ENCODE results near the gene DUT.

DUT gene

GRCh38 chr15:48333540-48333939 lies 2.3 kb downstream of the DUT start:
- no peaks in the 10 kb centered on the region for H3K27me3 ChIP-seq (ENCODE audit: control insufficient read depth, insufficient read depth, low read length)
- H3K4me1 ChIP-seq (ENCODE audit: control insufficient read depth, insufficient read depth, low read length), result peaks cover 3% of the 10 kb centered on the region
- H3K9ac ChIP-seq (ENCODE audit: low read length), result no peak overlapping the region
- H3K36me3 ChIP-seq (ENCODE audit: control insufficient read depth, insufficient read depth, low read length), result peaks cover 9% of the 10 kb centered on the region
- no peak overlapping the region for H3K27ac ChIP-seq (ENCODE audit: low read depth, low read length)
- no peak overlapping the region for H3K4me3 ChIP-seq (ENCODE audit: low read length)

- Histone ChIP-seq H3K27me3 (ENCODE audit: control insufficient read depth, insufficient read depth, low read length) (no peaks in the 10 kb centered on the region), H3K4me1 (ENCODE audit: control insufficient read depth, insufficient read depth, low read length) (peaks cover 3% of the 10 kb centered on the region), H3K9ac (ENCODE audit: low read length) (no peak overlapping the region), H3K36me3 (ENCODE audit: control insufficient read depth, insufficient read depth, low read length) (peaks cover 9% of the 10 kb centered on the region), H3K4me3 (ENCODE audit: low read length) (no peak overlapping the region), H3K27ac (ENCODE audit: low read depth, low read length) (no peak overlapping the region)
Measured at GRCh38 chr15:48334260-48334659, 3.0 kb downstream of the DUT start.

- Histone ChIP-seq H3K27me3 (ENCODE audit: control insufficient read depth, insufficient read depth, low read length) (no peaks in the 10 kb centered on the region), H3K9ac (ENCODE audit: low read length) (no peak overlapping the region), H3K36me3 (ENCODE audit: control insufficient read depth, insufficient read depth, low read length) (peaks cover 9% of the 10 kb centered on the region), H3K4me3 (ENCODE audit: low read length) (no peak overlapping the region), H3K27ac (ENCODE audit: low read depth, low read length) (no peak overlapping the region), H3K4me1 (ENCODE audit: control insufficient read depth, insufficient read depth, low read length) (no peaks in the 10 kb centered on the region)
Measured at GRCh38 chr15:48336940-48337339, 5.7 kb downstream of the DUT start.

- Histone ChIP-seq H3K27ac (ENCODE audit: low read depth, low read length) (no peak overlapping the region), H3K4me1 (ENCODE audit: control insufficient read depth, insufficient read depth, low read length) (no peaks in the 10 kb centered on the region), H3K27me3 (ENCODE audit: control insufficient read depth, insufficient read depth, low read length) (no peaks in the 10 kb centered on the region), H3K4me3 (ENCODE audit: low read length) (no peak overlapping the region), H3K9ac (ENCODE audit: low read length) (no peak overlapping the region), H3K36me3 (ENCODE audit: control insufficient read depth, insufficient read depth, low read length) (peaks cover 9% of the 10 kb centered on the region)
Measured at GRCh38 chr15:48337607-48338006, 6.4 kb downstream of the DUT start.

GRCh38 chr15:48340111-48340510 lies 8.9 kb downstream of the DUT start:
- no peaks in the 10 kb centered on the region for H3K4me1 ChIP-seq (ENCODE audit: control insufficient read depth, insufficient read depth, low read length)
- no peaks in the 10 kb centered on the region for H3K27me3 ChIP-seq (ENCODE audit: control insufficient read depth, insufficient read depth, low read length)
- no peak overlapping the region for H3K27ac ChIP-seq (ENCODE audit: low read depth, low read length)
- H3K4me3 ChIP-seq (ENCODE audit: low read length), result no peak overlapping the region
- H3K9ac ChIP-seq (ENCODE audit: low read length), result no peak overlapping the region
- H3K36me3 ChIP-seq (ENCODE audit: control insufficient read depth, insufficient read depth, low read length), result peaks cover 9% of the 10 kb centered on the region

- H3K36me3 ChIP-seq (ENCODE audit: control insufficient read depth, insufficient read depth, low read length), result no peaks in the 10 kb centered on the region
- no peaks in the 10 kb centered on the region for H3K4me1 ChIP-seq (ENCODE audit: control insufficient read depth, insufficient read depth, low read length)
- no peak overlapping the region for H3K27ac ChIP-seq (ENCODE audit: low read depth, low read length)
- H3K4me3 ChIP-seq (ENCODE audit: low read length), result no peak overlapping the region
- no peaks in the 10 kb centered on the region for H3K27me3 ChIP-seq (ENCODE audit: control insufficient read depth, insufficient read depth, low read length)
- H3K9ac ChIP-seq (ENCODE audit: low read length), result no peak overlapping the region
Measured at GRCh38 chr15:48343865-48344264, 12.6 kb downstream of the DUT start.

- Histone ChIP-seq H3K27ac (ENCODE audit: low read depth, low read length) (no peak overlapping the region), H3K36me3 (ENCODE audit: control insufficient read depth, insufficient read depth, low read length) (no peaks in the 10 kb centered on the region), H3K27me3 (ENCODE audit: control insufficient read depth, insufficient read depth, low read length) (no peaks in the 10 kb centered on the region), H3K4me1 (ENCODE audit: control insufficient read depth, insufficient read depth, low read length) (no peaks in the 10 kb centered on the region), H3K4me3 (ENCODE audit: low read length) (no peak overlapping the region), H3K9ac (ENCODE audit: low read length) (no peak overlapping the region)
Measured at GRCh38 chr15:48345516-48345915, 14.3 kb downstream of the DUT start.

GRCh38 chr15:48352474-48353072 lies 21.3 kb downstream of the DUT start:
- H3K27me3 ChIP-seq (ENCODE audit: control insufficient read depth, insufficient read depth, low read length), result no peaks in the 10 kb centered on the region
- H3K36me3 ChIP-seq (ENCODE audit: control insufficient read depth, insufficient read depth, low read length), result no peaks in the 10 kb centered on the region
- H3K27ac ChIP-seq (ENCODE audit: low read depth, low read length), result no peak overlapping the region
- no peak overlapping the region for H3K9ac ChIP-seq (ENCODE audit: low read length)
- H3K4me1 ChIP-seq (ENCODE audit: control insufficient read depth, insufficient read depth, low read length), result no peaks in the 10 kb centered on the region
- H3K4me3 ChIP-seq (ENCODE audit: low read length), result no peak overlapping the region

GRCh38 chr15:48354694-48355303 lies 23.6 kb downstream of the DUT start:
- no peak overlapping the region for H3K27ac ChIP-seq (ENCODE audit: low read depth, low read length)
- H3K4me3 ChIP-seq (ENCODE audit: low read length), result no peak overlapping the region
- H3K27me3 ChIP-seq (ENCODE audit: control insufficient read depth, insufficient read depth, low read length), result no peaks in the 10 kb centered on the region
- no peaks in the 10 kb centered on the region for H3K4me1 ChIP-seq (ENCODE audit: control insufficient read depth, insufficient read depth, low read length)
- H3K9ac ChIP-seq (ENCODE audit: low read length), result no peak overlapping the region
- no peaks in the 10 kb centered on the region for H3K36me3 ChIP-seq (ENCODE audit: control insufficient read depth, insufficient read depth, low read length)

GRCh38 chr15:48355377-48355776 lies 24.1 kb downstream of the DUT start:
- H3K9ac ChIP-seq (ENCODE audit: low read length), result no peak overlapping the region
- no peaks in the 10 kb centered on the region for H3K4me1 ChIP-seq (ENCODE audit: control insufficient read depth, insufficient read depth, low read length)
- no peaks in the 10 kb centered on the region for H3K27me3 ChIP-seq (ENCODE audit: control insufficient read depth, insufficient read depth, low read length)
- H3K4me3 ChIP-seq (ENCODE audit: low read length), result no peak overlapping the region
- H3K36me3 ChIP-seq (ENCODE audit: control insufficient read depth, insufficient read depth, low read length), result no peaks in the 10 kb centered on the region
- no peak overlapping the region for H3K27ac ChIP-seq (ENCODE audit: low read depth, low read length)

- no peaks in the 10 kb centered on the region for H3K36me3 ChIP-seq (ENCODE audit: control insufficient read depth, insufficient read depth, low read length)
- H3K4me3 ChIP-seq (ENCODE audit: low read length), result no peak overlapping the region
- H3K27me3 ChIP-seq (ENCODE audit: control insufficient read depth, insufficient read depth, low read length), result no peaks in the 10 kb centered on the region
- no peaks in the 10 kb centered on the region for H3K4me1 ChIP-seq (ENCODE audit: control insufficient read depth, insufficient read depth, low read length)
- H3K27ac ChIP-seq (ENCODE audit: low read depth, low read length), result no peak overlapping the region
- no peak overlapping the region for H3K9ac ChIP-seq (ENCODE audit: low read length)
Measured at GRCh38 chr15:48358229-48359152, 27.3 kb downstream of the DUT start.

GRCh38 chr15:48360841-48361240 lies 29.6 kb downstream of the DUT start:
- H3K27me3 ChIP-seq (ENCODE audit: control insufficient read depth, insufficient read depth, low read length), result no peaks in the 10 kb centered on the region
- H3K27ac ChIP-seq (ENCODE audit: low read depth, low read length), result no peak overlapping the region
- H3K36me3 ChIP-seq (ENCODE audit: control insufficient read depth, insufficient read depth, low read length), result no peaks in the 10 kb centered on the region
- no peaks in the 10 kb centered on the region for H3K4me1 ChIP-seq (ENCODE audit: control insufficient read depth, insufficient read depth, low read length)
- no peak overlapping the region for H3K4me3 ChIP-seq (ENCODE audit: low read length)
- H3K9ac ChIP-seq (ENCODE audit: low read length), result no peak overlapping the region
